ENCODE measurements around the gene ZNF473.
"Not testable (repeated sequence)": the region's sequence is repeated elsewhere in the genome, so short reads cannot be mapped to it uniquely, and the experiment has no call there.

Gene ZNF473

GRCh38 chr19:50097884-50098283, 72.1 kb downstream of the ZNF473 start:
- in situ Hi-C loops (cut with MboI; ENCODE audit: low sequenced_read_pairs): not testable (repeated sequence)

GRCh38 chr19:50098892-50099291, 73.1 kb downstream of the ZNF473 start:
- in situ Hi-C loops (cut with MboI; ENCODE audit: low sequenced_read_pairs): not testable (repeated sequence)

- in situ Hi-C loops (cut with MboI; ENCODE audit: low sequenced_read_pairs): not testable (repeated sequence)
Observed at GRCh38 chr19:50099696-50100095, 73.9 kb downstream of the ZNF473 start.

- in situ Hi-C loops (cut with MboI; ENCODE audit: low sequenced_read_pairs): not testable (repeated sequence)
Observed at GRCh38 chr19:50100946-50101345, 75.1 kb downstream of the ZNF473 start.
